NOMO-1 treated with DMSO at 0.1 percent for 48 hours (cell line): ENCODE measurements around the gene LSR.

Experiments used
- DNase-seq: peaks from one replicate; lab custom pipeline; 2025; ENCODE audit not compliant: unreplicated experiment; lab: John Stamatoyannopoulos, UW

The LSR gene

DNA sequence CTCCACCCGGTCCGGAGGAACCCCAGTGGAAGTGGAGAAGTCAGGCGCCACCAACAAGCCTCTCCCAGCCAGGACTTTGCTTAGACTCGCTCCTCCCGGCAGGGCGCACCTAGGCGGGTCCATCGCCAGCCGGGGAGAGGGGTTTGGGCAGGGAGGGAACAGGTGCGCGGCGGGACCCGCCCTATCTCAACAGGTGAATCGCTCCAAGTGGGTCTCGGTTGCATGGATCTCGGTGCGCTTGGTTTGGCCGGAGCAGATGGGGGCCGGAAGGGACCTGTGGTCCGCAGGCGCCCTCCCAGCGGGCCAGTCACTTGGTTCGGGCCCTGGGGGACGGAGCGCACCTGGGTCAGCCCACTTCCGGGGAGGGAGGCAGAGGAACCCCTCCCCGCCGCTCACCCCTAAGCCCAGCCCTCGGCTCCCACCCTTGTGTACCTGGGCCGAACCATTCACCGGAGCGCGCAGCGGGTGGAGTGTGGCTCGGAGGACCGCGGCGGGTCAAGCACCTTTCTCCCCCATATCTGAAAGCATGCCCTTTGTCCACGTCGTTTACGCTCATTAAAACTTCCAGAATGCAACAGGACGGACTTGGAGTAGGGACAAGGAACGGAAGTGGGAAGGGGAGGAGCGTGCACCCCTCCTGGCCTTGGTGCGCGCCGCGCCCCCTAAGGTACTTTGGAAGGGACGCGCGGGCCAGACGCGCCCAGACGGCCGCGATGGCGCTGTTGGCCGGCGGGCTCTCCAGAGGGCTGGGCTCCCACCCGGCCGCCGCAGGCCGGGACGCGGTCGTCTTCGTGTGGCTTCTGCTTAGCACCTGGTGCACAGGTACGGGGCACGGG is at the start of gene LSR:
TSS of gene LSR (plus strand) at position 693 of the 836 bp plus-strand sequence. CDS start at position 714, 21 bp downstream.
- no peak for DNase-seq

- DNase-seq = no peak
Observed at GRCh38 chr19:35199481-35199880, 49.3 kb upstream of the LSR start.

DNA sequence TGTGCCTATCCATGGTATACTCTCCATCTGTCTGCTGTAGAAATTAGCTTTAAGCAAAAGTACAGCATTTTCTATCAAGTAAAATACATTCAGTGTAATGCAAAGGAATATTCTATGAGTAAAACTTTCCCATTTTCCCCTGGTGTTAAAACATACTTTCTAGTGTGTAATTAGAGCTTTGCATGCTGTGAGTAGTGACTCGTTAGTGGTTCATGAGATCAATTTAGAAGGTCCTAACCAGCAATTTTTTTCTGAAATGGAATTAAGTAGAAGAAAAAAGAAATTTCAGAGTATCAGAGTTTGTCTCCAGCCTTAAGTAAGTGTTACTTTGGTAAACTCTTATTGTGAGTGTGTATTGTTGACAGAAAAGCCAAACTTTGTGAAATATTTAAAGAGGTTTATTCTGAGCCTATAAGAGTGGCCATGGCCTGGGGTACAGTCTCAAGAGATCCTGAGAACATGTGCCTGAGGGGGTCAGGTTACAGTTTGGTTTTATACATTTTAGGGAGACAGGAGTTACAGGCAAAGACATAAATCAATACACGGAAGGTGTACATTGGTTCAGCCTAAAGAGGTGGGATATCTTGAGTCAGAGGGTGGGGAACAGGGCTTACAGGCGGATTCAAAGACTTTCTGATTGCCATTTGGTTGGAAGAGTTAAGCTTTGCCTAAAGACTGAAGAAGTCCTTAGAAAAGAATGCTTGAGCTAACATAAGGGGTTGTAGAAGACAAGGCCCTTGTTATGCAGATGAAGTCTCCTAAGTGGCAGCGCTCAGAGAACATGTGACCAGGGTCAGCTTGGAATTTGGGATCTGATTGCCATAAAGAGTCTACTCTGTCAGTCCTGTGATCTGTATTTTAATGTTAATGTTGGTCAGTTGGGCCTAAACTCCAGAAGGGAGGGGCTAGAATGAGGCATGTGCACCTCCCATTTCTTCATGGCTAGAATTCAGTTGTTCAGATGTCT is 45.8 kb upstream of the LSR start:
- no peak for DNase-seq

- peak; percentile 84 for DNase-seq
Observed at GRCh38 chr19:35204799-35205732, 43.7 kb upstream of the LSR start.

DNA sequence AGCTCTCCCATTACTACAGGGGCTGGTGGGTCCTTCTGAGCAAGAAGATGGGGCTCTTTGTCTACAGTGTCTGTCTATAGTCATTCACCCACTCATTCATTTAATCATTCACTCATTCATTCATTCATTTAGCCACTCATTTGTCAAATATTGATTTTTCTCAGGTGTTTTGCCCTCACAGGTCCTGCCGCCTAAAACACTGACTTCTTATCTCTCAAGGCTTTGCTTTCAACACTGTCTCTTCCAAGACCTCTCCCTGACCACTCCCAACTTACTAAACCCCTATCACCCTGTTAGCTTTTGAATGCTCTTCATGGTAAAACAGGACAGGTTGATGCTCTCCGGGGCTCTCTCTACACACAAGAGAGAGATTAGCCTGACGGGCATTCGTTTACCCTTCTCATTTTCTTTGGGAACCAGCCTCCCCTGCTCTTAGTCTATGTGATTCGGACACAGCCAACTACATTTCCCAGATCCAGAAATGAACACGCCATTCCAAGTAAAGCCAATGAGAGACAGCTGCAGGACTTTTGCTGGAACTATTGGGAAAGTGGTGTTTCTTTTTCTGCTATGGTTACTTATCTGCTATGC is 43.0 kb upstream of the LSR start:
- no peak for DNase-seq

DNA sequence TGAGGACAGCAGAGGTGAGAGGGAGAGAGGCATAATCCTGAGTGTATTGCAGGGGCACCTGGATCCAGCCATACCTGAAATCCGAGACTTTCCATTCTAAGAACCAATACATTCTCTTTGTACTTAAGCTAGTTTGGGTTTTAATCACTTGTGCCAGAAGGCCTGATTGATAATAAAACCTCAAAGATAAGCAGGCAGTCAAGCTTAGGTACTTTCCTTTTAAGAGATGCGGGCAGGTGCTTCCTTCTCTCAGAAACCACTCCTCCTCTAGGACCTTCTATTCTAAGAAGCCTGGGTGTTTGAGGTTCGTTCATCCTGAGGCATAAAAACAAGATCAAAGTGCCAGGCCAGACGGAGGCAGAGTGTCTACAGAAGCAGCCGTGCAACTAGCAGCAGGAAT is 42.4 kb upstream of the LSR start:
- DNase-seq = no peak

GRCh38 chr19:35206855-35207254 is 41.9 kb upstream of the LSR start:
- no peak for DNase-seq

DNA sequence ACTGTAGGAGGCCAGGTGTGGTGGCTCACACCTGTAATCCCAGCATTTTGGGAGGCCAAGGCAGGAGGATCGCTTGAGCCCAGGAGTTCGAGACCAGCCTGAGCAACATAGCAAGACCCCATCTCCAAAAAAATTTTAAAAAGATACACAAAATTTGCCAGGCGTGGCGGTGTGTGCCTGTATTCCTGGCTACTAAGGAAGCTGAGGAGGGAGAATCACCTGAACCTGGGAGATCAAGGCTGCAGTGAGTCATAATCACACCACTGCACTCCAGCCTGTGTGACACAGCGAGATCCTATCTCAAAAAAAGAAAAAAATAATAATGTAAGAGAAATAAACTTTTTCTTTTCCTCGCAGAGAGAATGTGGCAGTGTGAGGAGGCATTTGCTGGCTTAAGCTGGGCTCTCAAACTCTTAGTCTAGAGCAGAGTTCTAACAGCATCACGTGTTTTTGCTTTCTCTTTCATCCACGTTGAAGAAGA is 41.4 kb upstream of the LSR start:
- DNase-seq = no peak

DNA sequence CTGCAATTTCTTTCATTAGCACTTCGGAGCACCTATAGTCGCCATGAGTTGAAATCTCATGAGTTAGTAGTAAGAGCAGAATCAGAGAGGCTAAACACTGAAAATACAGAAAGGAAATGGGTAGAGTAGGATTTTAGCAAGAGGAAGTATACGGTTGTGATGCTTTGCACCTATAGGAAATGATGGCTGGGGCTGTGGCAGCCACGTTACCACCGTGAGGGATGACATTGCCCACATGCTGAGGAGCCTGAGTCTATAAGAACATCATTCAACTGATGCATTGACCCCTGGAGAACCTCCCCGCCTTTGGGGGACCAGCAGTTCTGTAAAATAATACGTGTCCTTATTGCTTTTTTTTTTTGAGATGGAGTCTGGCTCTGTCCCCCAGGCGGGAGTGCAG is 40.7 kb upstream of the LSR start:
- DNase-seq = no peak

- DNase-seq = no peak
Observed at GRCh38 chr19:35209646-35210045, 39.2 kb upstream of the LSR start.

DNA sequence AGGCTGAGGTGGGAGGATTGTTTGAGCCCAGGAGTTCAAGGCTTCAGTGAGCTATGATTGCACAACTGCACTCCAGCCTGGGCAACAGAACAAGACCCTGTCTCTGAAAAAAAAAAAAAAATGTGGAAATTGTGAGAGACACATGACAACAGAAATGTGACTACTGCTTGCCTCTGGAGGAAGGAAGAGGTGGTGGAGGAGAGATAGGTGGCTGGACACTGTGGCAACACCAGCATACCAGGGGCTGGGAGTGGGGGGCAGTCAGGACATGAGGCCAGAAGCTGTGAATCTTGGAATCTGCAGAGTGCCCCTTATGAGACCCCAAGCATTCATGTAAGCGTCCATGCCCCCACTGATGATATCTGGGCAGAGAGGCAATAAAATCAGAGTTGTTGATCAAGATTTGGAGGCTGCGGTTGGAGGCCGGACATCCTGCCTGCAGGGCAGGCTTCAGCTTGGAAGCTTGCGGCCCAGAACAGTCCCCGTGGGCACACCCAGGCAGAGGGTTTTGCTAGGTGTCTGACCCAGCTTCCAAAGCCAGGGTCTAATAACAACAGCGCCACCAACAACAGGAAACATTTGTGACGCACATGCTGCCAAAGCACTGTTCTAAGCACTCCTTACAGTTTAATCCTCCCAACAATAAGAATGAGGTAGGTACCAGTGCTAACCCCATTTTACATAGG is 37.1 kb upstream of the LSR start:
- DNase-seq = peak; percentile 34

- no peak for DNase-seq
Observed at GRCh38 chr19:35212241-35212640, 36.6 kb upstream of the LSR start.

- DNase-seq = peak; percentile 95
Observed at GRCh38 chr19:35213663-35214632, 34.9 kb upstream of the LSR start.

GRCh38 chr19:35214766-35215422 is 33.9 kb upstream of the LSR start:
- DNase-seq = no peak

GRCh38 chr19:35216016-35216832 is 32.6 kb upstream of the LSR start:
- no peak for DNase-seq

GRCh38 chr19:35216833-35217648 is 31.8 kb upstream of the LSR start:
- DNase-seq = peak; percentile 15
